HL-60 (cell line): ENCODE measurements around the gene RPRD1B.

Experiments
- DNase-seq, 2 experiments: peaks; one replicate each; pipeline ENCODE4 v3.0.0-alpha.2; 2010 to 2020; ENCODE audit warnings: low read depth in 1 of 2, low spot score in 1 of 2
- H3K27ac ChIP-seq: fragments of 250-450 bp; sonication (Bioruptor Pico); replicated peaks from 2 replicates; pipeline ENCODE4 v1.5.1; 2020; ENCODE audit warnings: mild to moderate bottlenecking, moderate library complexity
- H3K27me3 ChIP-seq: fragments of 250-450 bp; sonication (Bioruptor Pico); 2 replicates; pipeline ENCODE4 v1.5.1; 2021; ENCODE audit warnings: mild to moderate bottlenecking, moderate library complexity; ENCODE audit not compliant: insufficient read depth, poor library complexity, severe bottlenecking
- H3K4me3 ChIP-seq: replicated peaks from 2 replicates; pipeline ENCODE4 v1.5.1; 2011; ENCODE audit warnings: mild to moderate bottlenecking, control low read depth, low read length; ENCODE audit not compliant: insufficient read depth
- GABPA ChIP-seq: IDR thresholded peaks from 2 replicates; pipeline ENCODE4 v1.6.1; 2012; ENCODE audit warnings: low read depth
- POLR2AphosphoS5 ChIP-seq: IDR thresholded peaks from 2 replicates; pipeline ENCODE4 v1.6.1; 2012; ENCODE audit warnings: low read depth
- SPI1 ChIP-seq: IDR thresholded peaks from 2 replicates; pipeline ENCODE4 v1.6.1; 2012; ENCODE audit warnings: low read depth, mild to moderate bottlenecking, borderline replicate concordance
- TF ChIP-seq, protein P1 (sequence below): IDR thresholded peaks from one replicate; pipeline ENCODE4 v1.5.1; 2011; ENCODE audit warnings: low read length, control low read depth, inconsistent platforms; ENCODE audit not compliant: insufficient read depth
- TF ChIP-seq, protein P2 (sequence below): IDR thresholded peaks from 2 replicates; pipeline ENCODE4 v1.6.1; 2012; ENCODE audit warnings: low read depth; ENCODE audit not compliant: insufficient replicate concordance

The RPRD1B gene

DNA sequence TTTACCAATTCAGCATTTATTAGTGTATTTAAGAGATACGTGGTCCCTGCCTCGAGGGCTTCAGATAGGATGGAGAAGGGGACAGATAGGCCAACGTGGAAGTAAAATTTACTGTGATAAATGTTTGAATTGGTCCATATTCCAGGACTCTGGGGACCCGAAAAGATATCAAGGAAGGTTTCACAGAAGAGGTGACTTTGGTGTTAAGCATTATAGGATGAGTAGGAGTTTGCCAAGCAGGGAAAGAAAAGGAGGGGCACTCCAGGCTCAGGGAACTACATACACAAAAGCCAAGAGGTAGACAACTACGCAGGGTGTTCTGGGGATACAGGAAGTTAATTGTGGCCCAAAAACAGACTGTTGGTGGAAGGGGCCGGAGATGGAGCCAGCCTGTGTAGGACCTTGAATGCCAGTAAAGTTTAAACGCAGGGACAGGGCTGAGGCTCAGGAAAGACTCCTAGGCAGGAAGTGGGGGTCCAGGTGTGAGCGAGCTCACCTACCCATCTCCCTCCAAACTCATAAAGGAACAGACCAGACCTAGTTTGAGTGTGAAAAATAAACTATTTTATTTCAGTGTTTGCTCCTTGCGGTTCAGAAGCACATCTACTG is 94.5 kb downstream of the RPRD1B start:
- H3K4me3 ChIP-seq: no peak overlapping the region
- no peak overlapping the region for H3K27ac ChIP-seq
- no peak for TF ChIP-seq SPI1
- TF ChIP-seq, protein P1, sequence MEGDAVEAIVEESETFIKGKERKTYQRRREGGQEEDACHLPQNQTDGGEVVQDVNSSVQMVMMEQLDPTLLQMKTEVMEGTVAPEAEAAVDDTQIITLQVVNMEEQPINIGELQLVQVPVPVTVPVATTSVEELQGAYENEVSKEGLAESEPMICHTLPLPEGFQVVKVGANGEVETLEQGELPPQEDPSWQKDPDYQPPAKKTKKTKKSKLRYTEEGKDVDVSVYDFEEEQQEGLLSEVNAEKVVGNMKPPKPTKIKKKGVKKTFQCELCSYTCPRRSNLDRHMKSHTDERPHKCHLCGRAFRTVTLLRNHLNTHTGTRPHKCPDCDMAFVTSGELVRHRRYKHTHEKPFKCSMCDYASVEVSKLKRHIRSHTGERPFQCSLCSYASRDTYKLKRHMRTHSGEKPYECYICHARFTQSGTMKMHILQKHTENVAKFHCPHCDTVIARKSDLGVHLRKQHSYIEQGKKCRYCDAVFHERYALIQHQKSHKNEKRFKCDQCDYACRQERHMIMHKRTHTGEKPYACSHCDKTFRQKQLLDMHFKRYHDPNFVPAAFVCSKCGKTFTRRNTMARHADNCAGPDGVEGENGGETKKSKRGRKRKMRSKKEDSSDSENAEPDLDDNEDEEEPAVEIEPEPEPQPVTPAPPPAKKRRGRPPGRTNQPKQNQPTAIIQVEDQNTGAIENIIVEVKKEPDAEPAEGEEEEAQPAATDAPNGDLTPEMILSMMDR: no peak
- TF ChIP-seq POLR2AphosphoS5: no peak
- TF ChIP-seq, protein P2, sequence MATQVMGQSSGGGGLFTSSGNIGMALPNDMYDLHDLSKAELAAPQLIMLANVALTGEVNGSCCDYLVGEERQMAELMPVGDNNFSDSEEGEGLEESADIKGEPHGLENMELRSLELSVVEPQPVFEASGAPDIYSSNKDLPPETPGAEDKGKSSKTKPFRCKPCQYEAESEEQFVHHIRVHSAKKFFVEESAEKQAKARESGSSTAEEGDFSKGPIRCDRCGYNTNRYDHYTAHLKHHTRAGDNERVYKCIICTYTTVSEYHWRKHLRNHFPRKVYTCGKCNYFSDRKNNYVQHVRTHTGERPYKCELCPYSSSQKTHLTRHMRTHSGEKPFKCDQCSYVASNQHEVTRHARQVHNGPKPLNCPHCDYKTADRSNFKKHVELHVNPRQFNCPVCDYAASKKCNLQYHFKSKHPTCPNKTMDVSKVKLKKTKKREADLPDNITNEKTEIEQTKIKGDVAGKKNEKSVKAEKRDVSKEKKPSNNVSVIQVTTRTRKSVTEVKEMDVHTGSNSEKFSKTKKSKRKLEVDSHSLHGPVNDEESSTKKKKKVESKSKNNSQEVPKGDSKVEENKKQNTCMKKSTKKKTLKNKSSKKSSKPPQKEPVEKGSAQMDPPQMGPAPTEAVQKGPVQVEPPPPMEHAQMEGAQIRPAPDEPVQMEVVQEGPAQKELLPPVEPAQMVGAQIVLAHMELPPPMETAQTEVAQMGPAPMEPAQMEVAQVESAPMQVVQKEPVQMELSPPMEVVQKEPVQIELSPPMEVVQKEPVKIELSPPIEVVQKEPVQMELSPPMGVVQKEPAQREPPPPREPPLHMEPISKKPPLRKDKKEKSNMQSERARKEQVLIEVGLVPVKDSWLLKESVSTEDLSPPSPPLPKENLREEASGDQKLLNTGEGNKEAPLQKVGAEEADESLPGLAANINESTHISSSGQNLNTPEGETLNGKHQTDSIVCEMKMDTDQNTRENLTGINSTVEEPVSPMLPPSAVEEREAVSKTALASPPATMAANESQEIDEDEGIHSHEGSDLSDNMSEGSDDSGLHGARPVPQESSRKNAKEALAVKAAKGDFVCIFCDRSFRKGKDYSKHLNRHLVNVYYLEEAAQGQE: no peak
- no peak for TF ChIP-seq GABPA
- H3K27me3 ChIP-seq: no peaks in the 10 kb centered on the region
- no peak for DNase-seq

DNA sequence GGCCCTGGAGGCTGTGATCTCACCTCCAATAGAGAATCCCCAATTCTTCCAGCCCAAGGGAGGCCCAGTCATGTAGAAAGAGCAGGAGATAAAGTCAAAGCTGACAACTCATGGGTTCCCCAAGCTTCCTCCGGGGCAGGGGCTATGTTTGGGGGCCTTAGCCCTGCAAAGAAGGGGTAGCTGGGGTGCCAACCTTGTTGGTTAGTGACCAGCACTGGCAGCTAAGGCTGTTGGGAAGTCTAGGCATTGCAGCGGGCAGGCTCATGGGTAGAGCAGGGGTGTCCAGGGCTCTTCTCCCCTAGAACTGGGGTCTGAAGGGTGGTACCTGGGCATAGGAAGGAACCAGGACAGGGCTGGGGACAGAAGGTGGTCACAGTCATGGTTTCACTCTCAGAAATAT is 95.1 kb downstream of the RPRD1B start:
- Histone ChIP-seq H3K27me3 (no peaks in the 10 kb centered on the region), H3K4me3 (no peak overlapping the region), H3K27ac (no peak overlapping the region)
- TF ChIP-seq, protein P2: no peak
- TF ChIP-seq SPI1 (no peak), POLR2AphosphoS5 (no peak), GABPA (no peak)
- TF ChIP-seq, protein P1: no peak
- no peak for DNase-seq

DNA sequence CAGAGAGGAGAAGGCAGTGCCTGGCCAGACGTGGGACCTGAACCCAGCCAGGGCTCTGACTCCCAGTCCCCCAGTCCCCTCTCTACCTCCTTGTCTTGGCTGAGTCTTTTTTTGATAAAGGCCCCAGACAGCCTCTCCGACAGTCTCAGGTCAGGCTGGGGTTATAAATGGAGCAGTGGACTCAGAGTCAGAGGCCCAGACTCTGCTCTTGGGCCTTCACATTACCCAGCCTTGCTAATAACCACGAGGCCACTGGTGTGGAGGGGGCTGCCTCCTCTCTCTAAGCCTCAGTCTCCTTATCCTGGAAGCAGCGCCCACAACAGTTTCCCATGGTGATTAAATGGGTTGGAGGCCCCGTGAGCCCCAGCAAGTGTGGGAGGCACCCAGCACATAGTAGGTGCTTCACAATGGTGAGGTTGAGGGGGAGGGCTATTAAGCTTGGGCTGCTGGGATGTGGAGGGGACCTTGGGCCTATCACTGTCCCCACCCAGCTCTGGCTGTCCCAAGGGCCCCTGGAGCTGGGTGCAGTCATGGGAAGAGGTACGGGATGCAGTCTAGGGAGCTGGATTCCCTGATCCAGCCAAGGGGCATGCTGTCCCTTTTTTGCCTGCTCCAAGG is 95.8 kb downstream of the RPRD1B start:
- Histone ChIP-seq H3K4me3 (no peak overlapping the region), H3K27me3 (no peaks in the 10 kb centered on the region), H3K27ac (no peak overlapping the region)
- DNase-seq: no peak
- TF ChIP-seq GABPA: no peak
- TF ChIP-seq, protein P1: no peak
- TF ChIP-seq, protein P2: no peak
- TF ChIP-seq SPI1: no peak
- TF ChIP-seq POLR2AphosphoS5: no peak
